GM12892 (cell line): ENCODE data around the gene S100PBP.

Experiments used
- DNase-seq: peaks from one replicate; pipeline ENCODE4 v3.0.0; 2011; ENCODE audit not compliant: insufficient read length
- FAIRE-seq: peaks from 2 replicates; lab custom pipeline; 2011; peaks lifted over from hg19 to GRCh38; lab: Jason Lieb, UNC
- POLR2A ChIP-seq: IDR thresholded peaks from 2 replicates; pipeline ENCODE4 v1.6.1; 2011; ENCODE audit warnings: low read depth, low read length, control low read depth
- POLR2AphosphoS5 ChIP-seq: IDR thresholded peaks from 2 replicates; pipeline ENCODE4 v1.6.1; 2011; ENCODE audit warnings: low read depth, low read length, control low read depth
- TAF1 ChIP-seq: IDR thresholded peaks from 2 replicates; pipeline ENCODE4 v1.6.1; 2011; ENCODE audit warnings: low read depth, mild to moderate bottlenecking, control low read depth, low read length, borderline replicate concordance

S100PBP gene

GRCh38 chr1:32876341-32877210 is 59.1 kb downstream of the S100PBP start:
- peak; percentile 57 for FAIRE-seq

GRCh38 chr1:32877211-32878110 is 60.0 kb downstream of the S100PBP start:
- DNase-seq (no peak), FAIRE-seq (no peak)
- TF ChIP-seq TAF1: no peak
- no peak for TF ChIP-seq POLR2AphosphoS5
- no peak for TF ChIP-seq POLR2A

More at GRCh38 chr1:32876341-32877210, 59.1 kb downstream of the S100PBP start:
- DNase-seq: peak; percentile 83
- TF ChIP-seq POLR2AphosphoS5 (no peak), TAF1 (no peak), POLR2A (no peak)

- FAIRE-seq (no peak), DNase-seq (no peak)
- TF ChIP-seq TAF1: no peak
- TF ChIP-seq POLR2A: no peak
- TF ChIP-seq POLR2AphosphoS5: no peak
Measured at GRCh38 chr1:32878183-32878582, 60.7 kb downstream of the S100PBP start.

GRCh38 chr1:32878637-32879041 is 61.2 kb downstream of the S100PBP start:
- FAIRE-seq: no peak
- no peak for TF ChIP-seq POLR2A
- TF ChIP-seq POLR2AphosphoS5: no peak
- TF ChIP-seq TAF1: no peak
- no peak for DNase-seq

- DNase-seq (no peak), FAIRE-seq (no peak)
- no peak for TF ChIP-seq POLR2AphosphoS5
Measured at GRCh38 chr1:32881291-32881690, 63.8 kb downstream of the S100PBP start.

- no peak for TF ChIP-seq POLR2AphosphoS5
- TF ChIP-seq POLR2A: no peak
- TF ChIP-seq TAF1: no peak
- FAIRE-seq (no peak), DNase-seq (no peak)
Measured at GRCh38 chr1:32881871-32882850, 64.7 kb downstream of the S100PBP start.

- DNase-seq: no peak
- TF ChIP-seq POLR2A (no peak), TAF1 (no peak), POLR2AphosphoS5 (no peak)
- no peak for FAIRE-seq
Measured at GRCh38 chr1:32883338-32884031, 66.0 kb downstream of the S100PBP start.

- DNase-seq (no peak), FAIRE-seq (no peak)
- TF ChIP-seq POLR2A (no peak), TAF1 (no peak), POLR2AphosphoS5 (no peak)
Measured at GRCh38 chr1:32884032-32884372, 66.5 kb downstream of the S100PBP start.

- FAIRE-seq (no peak), DNase-seq (no peak)
- no peak for TF ChIP-seq TAF1
- no peak for TF ChIP-seq POLR2AphosphoS5
- no peak for TF ChIP-seq POLR2A
Measured at GRCh38 chr1:32884726-32885125, 67.3 kb downstream of the S100PBP start.

- DNase-seq (no peak), FAIRE-seq (no peak)
- TF ChIP-seq POLR2AphosphoS5 (no peak), POLR2A (no peak)
Measured at GRCh38 chr1:32885676-32886003, 68.2 kb downstream of the S100PBP start.
